ENCODE data around the gene RXRA. TPM values are rescaled to one million over a fixed set of nuclear protein-coding genes. Genes with fewer than 3 reads are reported as not detected.

The RXRA gene
- polyA plus RNA-seq, 1 experiment, result 5.3 TPM

GRCh38 chr9:134433909-134434882 lies 107.9 kb downstream of the RXRA start:
- TF ChIP-seq CTCF (IDR thresholded peaks at IDR 0.05; ENCODE audit: low read depth, low read length), result no peak
- POLR2A ChIA-PET, result interaction anchor here (0.9 to 1.0 kb wide), 2 partner anchors 9 to 267 kb away, joined by 3 to 5 read pairs; no protein-coding TSS in a partner anchor
- CTCF ChIA-PET, result interaction anchor here (0.6 to 3.0 kb wide), 7 partner anchors 9 to 266 kb away, joined by 3 to 28 read pairs (median 6); no protein-coding TSS in a partner anchor
- no peak overlapping the region for H3K4me3 ChIP-seq (ENCODE audit: low read depth, low read length)
- H3K9me3 ChIP-seq (ENCODE audit: control insufficient read depth, insufficient read depth, low read length), result no peaks in the 10 kb centered on the region; the same call in 1 of the 2 replicates
- H3K27me3 ChIP-seq (ENCODE audit: control insufficient read depth, insufficient read depth, low read length), result no peaks in the 10 kb centered on the region
- DNase-seq (ENCODE audit: low read depth, low spot score), result no peak
- H3K27ac ChIP-seq (ENCODE audit: low read depth, low read length), result peak overlapping the region; percentile 77

- ChIA-PET POLR2A (interaction anchor here (0.9 to 1.0 kb wide), 2 partner anchors 8 to 268 kb away, joined by 3 to 5 read pairs; no protein-coding TSS in a partner anchor), CTCF (interaction anchor here (0.6 to 2.6 kb wide), 4 partner anchors 8 to 265 kb away, joined by 4 to 28 read pairs (median 6); no protein-coding TSS in a partner anchor)
- Histone ChIP-seq H3K9me3 (ENCODE audit: control insufficient read depth, insufficient read depth, low read length) (no peaks in the 10 kb centered on the region; the same call in 1 of the 2 replicates), H3K4me3 (ENCODE audit: low read depth, low read length) (no peak overlapping the region), H3K27ac (ENCODE audit: low read depth, low read length) (peak overlapping the region; percentile 68), H3K27me3 (ENCODE audit: control insufficient read depth, insufficient read depth, low read length) (no peaks in the 10 kb centered on the region)
- no peak for TF ChIP-seq CTCF (IDR thresholded peaks at IDR 0.05; ENCODE audit: low read depth, low read length)
- DNase-seq (ENCODE audit: low read depth, low spot score), result peak; percentile 92
These were observed 108.7 kb downstream of the RXRA start for GRCh38 chr9:134434894-134435506.

GRCh38 chr9:134435550-134436378 lies 109.5 kb downstream of the RXRA start:
- DNase-seq (ENCODE audit: low read depth, low spot score), result no peak
- TF ChIP-seq CTCF (IDR thresholded peaks at IDR 0.05; ENCODE audit: low read depth, low read length), result no peak
- Histone ChIP-seq H3K27me3 (ENCODE audit: control insufficient read depth, insufficient read depth, low read length) (no peaks in the 10 kb centered on the region), H3K9me3 (ENCODE audit: control insufficient read depth, insufficient read depth, low read length) (no peaks in the 10 kb centered on the region; the same call in 1 of the 2 replicates), H3K4me3 (ENCODE audit: low read depth, low read length) (no peak overlapping the region), H3K27ac (ENCODE audit: low read depth, low read length) (no peak overlapping the region)
- ChIA-PET POLR2A (interaction anchor here (0.9 to 1.0 kb wide), 2 partner anchors 7 to 268 kb away, joined by 3 to 5 read pairs; no protein-coding TSS in a partner anchor), CTCF (interaction anchor here (0.6 to 2.6 kb wide), 3 partner anchors 14 to 1041 kb away, joined by 3 to 28 read pairs (median 5); no protein-coding TSS in a partner anchor)

GRCh38 chr9:134436379-134436762 lies 110.1 kb downstream of the RXRA start:
- no peaks in the 10 kb centered on the region; the same call in 1 of the 2 replicates for H3K9me3 ChIP-seq (ENCODE audit: control insufficient read depth, insufficient read depth, low read length)
- no peak for TF ChIP-seq CTCF (IDR thresholded peaks at IDR 0.05; ENCODE audit: low read depth, low read length)
- no peaks in the 10 kb centered on the region for H3K27me3 ChIP-seq (ENCODE audit: control insufficient read depth, insufficient read depth, low read length)
- POLR2A ChIA-PET, result no interaction called here
- H3K4me3 ChIP-seq (ENCODE audit: low read depth, low read length), result no peak overlapping the region
- CTCF ChIA-PET, result interaction anchor here (2.6 kb wide), 1 partner anchor 267 kb away, joined by 28 read pairs; no protein-coding TSS in a partner anchor
- no peak for DNase-seq (ENCODE audit: low read depth, low spot score)
- H3K27ac ChIP-seq (ENCODE audit: low read depth, low read length), result no peak overlapping the region
